GM13976 (cell line): Measurements from ENCODE around the gene EPN2.

Experiments used
- DNase-seq: peaks from one replicate; pipeline ENCODE4 v3.0.0; 2012; ENCODE audit warnings: low spot score
- CTCF ChIP-seq: IDR thresholded peaks from 2 replicates; pipeline ENCODE4 v1.5.1; 2012; ENCODE audit warnings: borderline replicate concordance, mild to moderate bottlenecking; ENCODE audit not compliant: insufficient read depth; ENCODE audit errors: extremely low read depth, missing control alignments, control extremely low read depth
- in situ Hi-C: fragments of 300-500 bp; cut with MboI; formaldehyde crosslinking; loops from one replicate; pipeline ENCODE4 v1.12.0; 2022; ENCODE audit warnings: low sequenced_read_pairs, mixed read lengths, inconsistent platforms; ENCODE audit not compliant: unreplicated experiment

EPN2 gene

GRCh38 chr17:19378416-19379360 lies 141.5 kb downstream of the EPN2 start, which contains the start of gene MAPK7:
MAPK7 (plus strand) TSS chr17:19378498; CDS start chr17:19378901, 403 bp downstream.
- TF ChIP-seq CTCF = no peak
- no peak for DNase-seq
- in situ Hi-C loops = no loop called here

GRCh38 chr17:19379361-19380065 lies 142.3 kb downstream of the EPN2 start:
- no peak for DNase-seq
- no peak for TF ChIP-seq CTCF
- in situ Hi-C loops = no loop called here

- DNase-seq = no peak
- in situ Hi-C loops = no loop called here
- TF ChIP-seq CTCF = no peak
These were observed 143.5 kb downstream of the EPN2 start for GRCh38 chr17:19380481-19381301.

- TF ChIP-seq CTCF = no peak
- in situ Hi-C loops = no loop called here
These were observed 144.2 kb downstream of the EPN2 start for GRCh38 chr17:19381361-19381740.

GRCh38 chr17:19381741-19382444 lies 144.7 kb downstream of the EPN2 start:
- in situ Hi-C loops = no loop called here
- DNase-seq = no peak
- TF ChIP-seq CTCF = no peak

More at GRCh38 chr17:19381361-19381740, 144.2 kb downstream of the EPN2 start:
- DNase-seq = no peak
